Astrocyte (in vitro differentiated cells and primary cell): Measurements from ENCODE around the gene PTPRN2. TPM values are rescaled to one million over a fixed set of nuclear protein-coding genes. Genes with fewer than 3 reads are reported as not detected.

Experiments used
- DNase-seq: peaks from one replicate; pipeline ENCODE4 v3.0.0-alpha.2; 2010; ENCODE audit warnings: low read depth
- FAIRE-seq: peaks from 2 replicates; lab custom pipeline; 2011; peaks lifted over from hg19 to GRCh38; lab: Jason Lieb, UNC
- H2AFZ ChIP-seq: 2 replicates; pipeline ENCODE4 v1.6.0; 2012; ENCODE audit warnings: low read depth, low read length, inconsistent platforms
- H3K27ac ChIP-seq: 2 replicates; pipeline ENCODE4 v1.5.1; 2011; ENCODE audit warnings: low read depth, low read length, inconsistent platforms
- H3K27me3 ChIP-seq: 2 replicates; pipeline ENCODE4 v1.6.0; 2011; ENCODE audit warnings: low read length, inconsistent platforms; ENCODE audit not compliant: insufficient read depth
- H3K36me3 ChIP-seq: 2 replicates; pipeline ENCODE4 v1.5.1; 2011; ENCODE audit warnings: low read length, inconsistent platforms; ENCODE audit not compliant: insufficient read depth
- H3K4me1 ChIP-seq: 2 replicates; pipeline ENCODE4 v1.5.1; 2011; ENCODE audit warnings: low read length, inconsistent platforms; ENCODE audit not compliant: insufficient read depth
- H3K4me2 ChIP-seq: 2 replicates; pipeline ENCODE4 v1.6.0; 2012; ENCODE audit warnings: low read length, inconsistent platforms
- H3K4me3 ChIP-seq: 2 replicates; pipeline ENCODE4 v1.5.1; 2011; ENCODE audit warnings: low read depth, mild to moderate bottlenecking, low read length, inconsistent platforms; ENCODE audit not compliant: insufficient read depth
- H3K79me2 ChIP-seq: 2 replicates; pipeline ENCODE4 v1.6.0; 2012; ENCODE audit warnings: mild to moderate bottlenecking, low read length, inconsistent platforms; ENCODE audit not compliant: insufficient read depth
- H3K9ac ChIP-seq: 2 replicates; pipeline ENCODE4 v1.6.0; 2012; ENCODE audit warnings: mild to moderate bottlenecking, low read length, inconsistent platforms
- H3K9me3 ChIP-seq: 2 replicates; pipeline ENCODE4 v1.5.1; 2012; ENCODE audit warnings: low read depth, mild to moderate bottlenecking, low read length, inconsistent platforms; ENCODE audit not compliant: insufficient read depth
- H4K20me1 ChIP-seq: 2 replicates; pipeline ENCODE4 v1.6.0; 2012; ENCODE audit warnings: low read length, inconsistent platforms; ENCODE audit not compliant: insufficient read depth
- H3K27ac Mint-ChIP-seq: one replicate; pipeline ENCODE4 v1.8.0; 2021; ENCODE audit warnings: mild to moderate bottlenecking, mixed read lengths; ENCODE audit not compliant: unreplicated experiment
- H3K27me3 Mint-ChIP-seq: one replicate; pipeline ENCODE4 v1.8.0; 2021; ENCODE audit warnings: low read depth, mixed read lengths; ENCODE audit not compliant: unreplicated experiment
- H3K36me3 Mint-ChIP-seq: one replicate; pipeline ENCODE4 v1.8.0; 2021; ENCODE audit warnings: low read depth, mixed read lengths; ENCODE audit not compliant: unreplicated experiment
- H3K4me1 Mint-ChIP-seq: one replicate; pipeline ENCODE4 v1.8.0; 2021; ENCODE audit warnings: low read depth, mixed read lengths; ENCODE audit not compliant: unreplicated experiment
- H3K4me3 Mint-ChIP-seq: one replicate; pipeline ENCODE4 v1.8.0; 2021; ENCODE audit warnings: mild to moderate bottlenecking, moderate library complexity, mixed read lengths; ENCODE audit not compliant: unreplicated experiment
- H3K9me3 Mint-ChIP-seq: one replicate; pipeline ENCODE4 v1.8.0; 2021; ENCODE audit warnings: mild to moderate bottlenecking, mixed read lengths; ENCODE audit not compliant: unreplicated experiment
- CTCF ChIP-seq: IDR thresholded peaks from 2 replicates; pipeline ENCODE4 v1.5.1; 2011; ENCODE audit warnings: low read depth, mild to moderate bottlenecking, inconsistent platforms, low read length, moderate library complexity; ENCODE audit not compliant: insufficient read depth
- EZH2 ChIP-seq: IDR thresholded peaks from 2 replicates; pipeline ENCODE4 v1.6.1; 2012; ENCODE audit warnings: mild to moderate bottlenecking, low read length, inconsistent platforms; ENCODE audit not compliant: insufficient read depth
- total RNA-seq: library from RNA; stranded (reverse); gene quantifications from 2 replicates; pipeline ENCODE4 v1.2.1, GENCODE V29; 2021

Gene PTPRN2
- total RNA-seq, 1 donor from 2014 or later, result 0.09 TPM

- Histone ChIP-seq H3K4me3 (no peak overlapping the region), H3K9me3 (no peaks in the 10 kb centered on the region), H3K36me3 (no peaks in the 10 kb centered on the region), H4K20me1 (no peaks in the 10 kb centered on the region), H3K27ac (no peak overlapping the region), H3K4me1 (no peaks in the 10 kb centered on the region), H2AFZ (no peak overlapping the region), H3K4me2 (no peak overlapping the region), H3K9ac (no peak overlapping the region), H3K79me2 (no peaks in the 10 kb centered on the region), H3K27me3 (no peaks in the 10 kb centered on the region)
- Mint-ChIP-seq H3K27me3 (no peaks in the 10 kb centered on the region), H3K9me3 (peaks cover 16% of the 10 kb centered on the region), H3K4me3 (no peak overlapping the region), H3K27ac (no peak overlapping the region), H3K4me1 (no peaks in the 10 kb centered on the region), H3K36me3 (no peaks in the 10 kb centered on the region)
- TF ChIP-seq EZH2 (no peak), CTCF (no peak)
- no peak for FAIRE-seq
- DNase-seq, result no peak
Observed at GRCh38 chr7:157986051-157986450, 601.6 kb downstream of the PTPRN2 start.

GRCh38 chr7:157985636-157986035, 602.0 kb downstream of the PTPRN2 start:
- H3K9ac ChIP-seq, result no peak overlapping the region
- H3K4me3 ChIP-seq, result no peak overlapping the region
- TF ChIP-seq CTCF (no peak), EZH2 (no peak)
- Mint-ChIP-seq H3K4me3 (no peak overlapping the region), H3K27ac (no peak overlapping the region), H3K4me1 (no peaks in the 10 kb centered on the region), H3K36me3 (no peaks in the 10 kb centered on the region), H3K27me3 (no peaks in the 10 kb centered on the region), H3K9me3 (peaks cover 16% of the 10 kb centered on the region)
- H2AFZ ChIP-seq, result no peak overlapping the region
- H3K9me3 ChIP-seq, result no peaks in the 10 kb centered on the region
- DNase-seq (no peak), FAIRE-seq (no peak)
- H3K27ac ChIP-seq, result no peak overlapping the region
- H3K36me3 ChIP-seq, result no peaks in the 10 kb centered on the region
- no peak overlapping the region for H3K4me2 ChIP-seq
- no peaks in the 10 kb centered on the region for H3K27me3 ChIP-seq
- H3K79me2 ChIP-seq, result no peaks in the 10 kb centered on the region
- no peaks in the 10 kb centered on the region for H4K20me1 ChIP-seq
- no peaks in the 10 kb centered on the region for H3K4me1 ChIP-seq

- no peak for DNase-seq
- Mint-ChIP-seq H3K4me1 (no peaks in the 10 kb centered on the region), H3K27ac (no peak overlapping the region), H3K27me3 (no peaks in the 10 kb centered on the region), H3K36me3 (no peaks in the 10 kb centered on the region), H3K4me3 (no peak overlapping the region), H3K9me3 (peaks cover 16% of the 10 kb centered on the region)
- no peak overlapping the region for H3K27ac ChIP-seq
- no peaks in the 10 kb centered on the region for H3K36me3 ChIP-seq
- H3K4me3 ChIP-seq, result no peak overlapping the region
- no peaks in the 10 kb centered on the region for H3K79me2 ChIP-seq
- no peaks in the 10 kb centered on the region for H3K4me1 ChIP-seq
- no peak overlapping the region for H2AFZ ChIP-seq
- H4K20me1 ChIP-seq, result no peaks in the 10 kb centered on the region
- H3K27me3 ChIP-seq, result no peaks in the 10 kb centered on the region
- no peak overlapping the region for H3K4me2 ChIP-seq
- no peak overlapping the region for H3K9ac ChIP-seq
- H3K9me3 ChIP-seq, result no peaks in the 10 kb centered on the region
- no peak for FAIRE-seq
- no peak for TF ChIP-seq CTCF
- no peak for TF ChIP-seq EZH2
Observed at GRCh38 chr7:157984423-157985163, 603.0 kb downstream of the PTPRN2 start.
